CD4-positive, alpha-beta T cell treated with Interleukin-1 beta for 1 hour (primary cell): Measurements from ENCODE around the gene RGS19.

Experiments
- DNase-seq, 2 donors: peaks; one replicate each; pipeline ENCODE4 v3.0.0-alpha.2; 2020 to 2022

RGS19 gene

DNA sequence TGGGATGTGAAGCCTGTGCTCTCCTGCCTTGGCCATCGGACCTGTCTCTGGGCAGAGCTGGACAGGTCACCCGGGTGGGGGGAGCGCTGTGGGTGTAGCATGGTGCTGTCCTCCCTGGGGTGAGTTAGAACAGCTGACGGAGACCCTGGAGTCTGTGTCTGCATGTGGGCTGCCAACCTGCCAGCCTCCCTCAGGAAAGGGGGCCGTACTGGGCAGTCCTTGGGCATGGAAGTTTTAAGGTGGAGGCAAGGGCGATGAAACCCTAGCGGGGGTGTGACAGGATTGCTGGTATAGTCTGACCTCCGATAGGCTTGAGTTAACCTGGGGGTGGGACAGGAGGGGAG lies 32.3 kb downstream of the RGS19 start:
- DNase-seq, result no peak

DNA sequence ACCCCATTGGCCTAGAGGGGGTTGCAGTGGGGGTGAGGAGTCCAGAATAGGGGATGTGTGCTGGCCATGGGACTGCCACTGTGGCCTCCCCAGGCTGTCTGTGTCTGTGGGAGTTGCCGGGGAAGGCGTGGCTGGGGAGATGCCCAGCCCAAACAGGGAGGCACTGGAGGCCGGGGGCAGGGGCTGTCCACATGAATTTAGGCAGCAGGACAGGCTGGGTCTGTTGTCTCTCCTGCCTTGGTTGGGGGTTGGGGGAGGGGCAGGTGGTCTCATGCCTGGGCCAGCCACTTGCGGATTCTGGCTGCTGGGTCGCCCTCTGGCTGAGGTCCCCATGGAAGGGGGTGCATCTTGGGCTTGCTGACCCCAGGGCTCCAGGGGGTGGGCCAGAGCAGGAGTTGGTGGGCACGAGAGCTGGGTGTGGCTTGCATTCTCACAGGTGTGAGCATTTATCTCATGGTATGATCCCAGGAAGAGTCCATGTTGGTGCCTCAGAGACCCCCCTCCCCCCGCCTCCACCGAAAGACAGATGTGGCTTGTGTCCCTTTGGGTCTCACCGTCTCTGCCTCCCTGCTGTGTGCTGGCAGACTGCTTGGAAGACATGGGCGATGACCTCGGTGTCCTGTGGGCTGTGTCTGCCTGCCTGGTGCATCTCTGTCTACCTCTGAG lies 33.8 kb downstream of the RGS19 start:
- DNase-seq, result no peak

DNA sequence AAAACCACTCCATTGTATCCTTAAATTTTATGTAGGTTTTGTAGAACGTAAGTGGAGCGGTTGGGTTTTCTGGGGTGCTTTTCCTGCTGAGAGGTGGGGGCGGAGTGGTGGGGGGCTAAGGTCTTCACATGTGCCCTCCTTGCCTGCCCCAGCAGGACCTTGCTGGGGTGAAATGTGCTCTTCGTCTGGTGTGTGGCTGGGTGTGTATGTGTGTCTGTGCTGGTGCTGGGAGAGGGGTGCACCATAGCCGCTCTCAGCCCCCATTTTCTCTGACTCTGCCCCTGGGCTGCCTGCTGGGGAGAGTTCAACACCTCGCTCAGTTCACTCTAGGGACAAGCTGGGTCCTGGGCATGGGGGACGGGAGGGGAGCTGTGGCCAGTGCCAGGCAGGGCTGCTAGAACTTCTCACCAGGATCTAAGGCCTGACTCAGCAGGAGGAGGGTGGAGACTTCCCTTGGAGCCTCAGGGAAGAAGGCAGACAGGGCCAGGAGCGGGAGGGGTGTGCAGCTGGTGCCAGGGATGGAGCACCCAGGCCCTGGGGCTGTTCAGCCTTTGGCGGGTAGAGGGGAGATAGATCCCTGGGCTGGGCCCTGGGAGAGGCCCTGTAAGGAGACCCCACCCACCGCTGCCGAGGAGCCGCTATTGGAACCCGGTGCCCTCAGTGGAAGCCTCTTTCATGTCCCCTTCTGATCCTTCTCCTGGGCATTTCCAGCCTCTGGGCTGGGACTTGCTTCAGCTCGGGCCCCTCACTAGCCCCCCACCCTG lies 34.7 kb downstream of the RGS19 start:
- DNase-seq, result no peak

DNA sequence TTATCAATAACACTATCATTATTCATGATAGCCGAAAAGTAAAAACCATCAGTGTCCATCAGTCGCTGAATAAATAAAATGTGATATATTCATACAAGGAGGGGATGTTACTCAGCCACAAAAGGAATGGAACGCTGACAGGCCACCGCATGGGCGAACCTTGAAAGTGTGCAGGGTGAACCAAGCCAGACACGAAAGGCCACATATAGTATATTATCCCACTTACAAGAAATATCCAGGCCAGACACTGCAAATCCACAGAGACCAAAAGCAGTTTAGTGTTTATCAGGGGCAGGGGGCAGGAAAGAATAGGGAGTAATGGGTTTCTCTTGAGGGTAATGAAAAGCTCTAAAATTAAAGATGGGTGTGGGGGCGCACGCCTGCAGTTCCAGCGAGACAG lies 35.5 kb downstream of the RGS19 start:
- DNase-seq, result no peak

DNA sequence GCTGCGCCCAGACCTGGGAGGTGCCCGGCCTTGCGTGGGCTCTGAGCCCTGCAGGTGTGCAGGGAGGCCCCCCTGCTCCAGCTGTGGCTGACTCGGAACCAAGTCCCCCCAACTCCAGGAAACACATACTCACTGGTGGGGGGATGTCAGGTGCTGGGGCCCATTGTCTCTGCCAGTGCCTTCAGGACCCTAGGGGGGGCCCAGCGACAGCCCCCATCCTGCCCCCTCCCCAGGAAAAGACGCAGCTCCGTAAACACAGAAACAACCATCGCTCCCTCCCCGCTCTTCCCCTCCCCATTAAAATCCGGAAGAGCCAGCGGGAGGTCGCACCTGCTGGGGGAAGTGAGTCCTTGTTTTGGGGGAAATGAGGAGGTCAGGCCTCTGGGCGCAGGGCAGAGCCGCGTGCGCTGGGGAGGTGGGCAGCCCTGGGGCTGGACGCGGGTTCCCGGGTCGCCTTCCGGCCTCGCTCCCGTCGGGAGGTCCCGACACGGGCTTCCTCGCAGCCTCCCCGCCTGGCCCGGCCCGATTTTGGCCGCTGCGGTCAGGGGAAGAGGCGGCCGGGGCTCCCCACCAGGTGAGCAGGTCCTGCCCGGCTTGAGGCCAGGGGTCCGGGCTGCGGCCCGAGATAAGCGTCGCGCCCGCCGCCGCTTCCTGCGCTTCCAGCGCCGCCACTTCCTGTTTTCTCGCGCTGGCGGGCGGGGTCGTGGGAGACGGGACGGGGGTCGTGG lies 37.1 kb downstream of the RGS19 start:
- no peak for DNase-seq

DNA sequence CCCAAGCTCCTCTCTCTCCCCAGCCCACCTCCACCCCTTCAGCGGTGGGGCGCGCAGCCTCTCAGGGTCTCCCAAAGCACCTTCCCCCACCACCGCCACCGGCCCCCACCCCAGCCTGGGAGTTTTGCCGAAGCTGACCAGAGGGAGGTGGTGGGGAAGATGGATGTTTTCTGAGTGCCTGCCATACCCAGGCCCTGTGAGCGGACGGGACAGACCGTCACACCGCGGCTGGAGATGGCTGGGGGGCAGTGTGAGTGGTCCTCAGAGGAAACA lies 37.6 kb downstream of the RGS19 start:
- no peak for DNase-seq

DNA sequence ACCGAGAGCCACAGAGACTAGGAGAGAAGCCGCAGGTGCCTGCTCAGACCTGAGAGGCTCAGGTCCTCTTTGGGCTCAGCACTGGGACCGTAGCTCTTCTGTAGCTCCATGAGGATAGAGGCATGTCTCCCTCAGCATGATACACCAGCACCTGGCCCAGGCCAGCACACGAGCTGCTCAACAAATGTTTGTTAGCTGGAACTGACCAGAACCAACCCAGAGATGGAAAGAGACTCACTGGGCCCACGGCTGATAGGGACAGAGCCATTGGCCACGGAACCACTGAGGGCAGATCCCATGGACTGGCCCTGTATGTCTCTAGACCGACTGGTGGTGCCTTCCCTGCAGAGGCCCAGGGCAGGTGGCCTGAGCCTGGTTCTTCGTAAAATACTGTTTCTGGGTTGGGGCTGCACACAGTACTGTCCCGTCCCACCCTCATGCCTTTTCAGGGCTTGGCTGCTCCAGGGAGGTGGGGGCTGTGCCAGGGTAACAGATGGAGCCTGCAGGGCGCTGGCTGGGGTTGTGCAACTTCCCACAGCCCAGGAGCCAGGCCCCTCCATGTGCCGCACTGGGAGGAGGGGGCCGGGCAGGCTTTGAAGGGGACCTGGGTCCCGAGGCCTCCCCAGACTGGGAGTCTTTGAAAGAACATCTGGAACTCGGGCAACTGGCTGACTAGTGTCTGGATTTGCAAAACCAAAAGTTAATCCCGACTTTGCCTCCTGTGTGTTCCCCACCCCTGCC lies 38.1 kb downstream of the RGS19 start:
- DNase-seq, result no peak

DNA sequence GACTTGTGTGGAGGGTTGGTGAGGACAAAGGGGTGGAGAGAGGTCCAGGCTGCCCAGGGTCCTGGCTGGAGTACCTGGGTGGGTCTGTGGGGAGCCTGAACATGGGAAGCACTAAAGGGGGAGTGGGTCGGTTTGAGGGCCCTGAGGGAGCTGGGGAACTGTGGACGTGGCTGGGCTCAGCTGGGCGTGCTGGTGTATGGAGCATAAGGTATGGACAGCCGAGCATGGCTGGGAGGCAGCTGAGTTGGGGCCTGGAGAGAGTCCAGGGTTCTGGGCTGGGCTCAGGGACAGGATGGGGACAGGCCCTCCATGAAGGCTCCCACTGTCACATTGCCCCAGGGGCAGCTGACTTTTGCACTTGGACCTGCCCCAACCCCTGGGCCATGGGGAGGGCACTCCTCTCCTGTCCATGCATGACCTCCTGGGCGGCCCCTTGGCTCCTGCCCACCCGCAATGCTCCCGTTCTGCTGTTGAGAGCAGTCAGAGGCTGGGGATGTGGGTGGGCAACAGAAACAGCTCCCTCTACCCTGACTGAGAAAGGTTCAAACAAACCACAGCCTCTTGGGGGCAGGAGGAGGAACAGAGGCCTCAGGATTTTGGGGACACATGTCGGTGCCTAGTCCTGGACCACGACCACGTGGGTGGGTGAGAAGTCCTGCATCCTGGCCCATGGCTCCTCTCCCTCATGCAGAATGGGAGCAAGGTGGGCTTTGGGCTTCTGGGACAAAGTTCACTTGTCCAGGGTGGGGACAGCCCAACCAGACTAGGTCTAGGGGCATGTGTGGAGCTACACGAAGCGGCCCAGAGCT lies 38.9 kb downstream of the RGS19 start:
- DNase-seq, result no peak

DNA sequence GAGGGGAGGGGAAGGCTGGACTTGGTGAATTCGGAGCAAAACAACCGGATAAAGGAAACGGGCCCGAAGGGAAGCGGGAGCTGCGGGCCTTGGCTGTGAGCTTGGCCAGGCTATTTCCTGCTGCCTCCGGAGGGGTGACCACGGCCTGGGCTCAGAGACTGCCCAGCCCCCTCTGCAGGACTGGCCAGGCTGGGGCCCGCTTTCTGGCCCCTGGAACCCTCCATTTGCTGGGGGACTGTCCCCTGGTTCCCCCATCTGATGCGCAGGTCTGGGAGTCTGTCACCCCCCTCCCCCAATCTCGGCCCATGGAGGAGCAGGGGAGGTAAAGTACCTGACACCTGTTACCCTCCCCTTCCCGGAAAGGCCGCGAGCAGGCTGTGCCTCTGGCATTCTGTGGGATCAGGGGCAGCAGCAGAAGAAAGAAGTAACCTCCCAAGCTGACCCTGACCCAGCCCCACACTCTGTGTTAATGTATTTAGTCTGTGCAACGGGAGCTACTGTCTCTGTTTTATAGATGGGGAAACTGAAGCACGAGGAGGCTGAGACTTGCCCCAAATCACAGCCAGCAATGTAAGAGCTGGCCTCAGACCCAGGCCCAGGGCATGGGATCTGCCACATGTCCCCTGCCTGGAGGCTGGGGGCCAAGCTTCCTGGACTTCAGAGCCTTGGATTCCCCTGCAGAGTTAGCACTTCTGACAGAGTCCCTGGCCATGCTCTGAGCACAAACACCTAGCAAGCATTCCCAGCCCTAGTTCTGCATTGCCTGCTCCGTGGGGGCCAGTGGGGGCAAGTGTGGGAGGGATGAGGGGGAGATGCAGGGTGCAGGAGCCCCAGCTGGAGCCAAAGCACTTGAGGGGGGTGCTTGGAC lies 39.8 kb downstream of the RGS19 start:
- no peak for DNase-seq

DNA sequence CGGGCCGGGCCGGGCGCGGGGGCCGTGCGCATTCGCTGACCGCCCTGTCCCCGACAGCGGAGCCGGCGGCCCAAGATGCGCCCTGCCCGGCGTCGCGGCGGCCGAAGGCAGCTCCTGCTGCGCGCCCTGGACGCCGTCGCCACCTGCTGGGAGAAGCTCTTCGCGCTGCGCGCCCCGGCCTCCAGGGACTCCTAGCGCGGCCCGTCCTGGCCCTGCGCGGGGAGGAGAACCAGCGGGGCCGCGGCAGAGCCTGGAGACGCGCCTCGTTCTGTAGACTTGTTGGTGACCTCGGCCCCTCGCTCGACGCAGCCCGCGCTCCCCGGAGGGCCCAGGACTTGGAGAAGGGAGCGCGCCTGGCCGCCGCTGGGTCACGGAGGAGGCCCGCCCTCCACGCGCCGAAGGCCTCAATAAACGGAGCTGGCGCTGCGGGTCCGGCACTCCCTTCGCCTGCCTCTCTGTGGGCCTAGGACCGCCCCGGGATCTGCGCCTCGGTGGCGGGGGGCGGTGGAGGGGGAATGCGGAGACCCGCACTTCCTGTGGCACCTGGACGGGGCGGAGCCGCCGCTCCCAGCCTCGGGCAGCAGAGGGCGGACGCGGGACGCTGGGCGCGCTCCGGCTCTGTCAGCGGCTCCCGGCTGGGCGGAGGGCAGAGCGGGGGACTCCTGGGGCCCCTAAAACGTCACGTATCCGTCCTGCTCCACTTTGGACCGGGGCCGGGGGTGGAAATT lies 40.6 kb downstream of the RGS19 start:
- DNase-seq, result peak; percentile 75 to 79

DNA sequence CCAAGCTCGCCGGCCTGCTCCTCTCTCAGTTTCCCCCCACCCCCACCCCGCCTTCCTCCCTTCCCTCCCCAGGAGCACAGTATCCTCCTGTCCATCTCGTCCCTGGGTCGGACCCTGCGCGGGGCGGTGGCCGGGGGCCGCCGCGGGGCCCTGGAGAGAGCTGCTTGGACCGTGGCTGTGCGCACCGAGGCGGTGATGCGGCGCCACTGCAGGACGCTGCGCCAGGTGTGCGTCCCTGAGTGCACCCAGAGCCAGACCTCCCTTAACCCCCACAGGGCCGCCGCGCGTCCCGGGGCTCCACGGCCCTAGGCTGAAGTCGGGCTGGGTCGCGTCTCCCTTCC lies 41.1 kb downstream of the RGS19 start:
- DNase-seq, result no peak

DNA sequence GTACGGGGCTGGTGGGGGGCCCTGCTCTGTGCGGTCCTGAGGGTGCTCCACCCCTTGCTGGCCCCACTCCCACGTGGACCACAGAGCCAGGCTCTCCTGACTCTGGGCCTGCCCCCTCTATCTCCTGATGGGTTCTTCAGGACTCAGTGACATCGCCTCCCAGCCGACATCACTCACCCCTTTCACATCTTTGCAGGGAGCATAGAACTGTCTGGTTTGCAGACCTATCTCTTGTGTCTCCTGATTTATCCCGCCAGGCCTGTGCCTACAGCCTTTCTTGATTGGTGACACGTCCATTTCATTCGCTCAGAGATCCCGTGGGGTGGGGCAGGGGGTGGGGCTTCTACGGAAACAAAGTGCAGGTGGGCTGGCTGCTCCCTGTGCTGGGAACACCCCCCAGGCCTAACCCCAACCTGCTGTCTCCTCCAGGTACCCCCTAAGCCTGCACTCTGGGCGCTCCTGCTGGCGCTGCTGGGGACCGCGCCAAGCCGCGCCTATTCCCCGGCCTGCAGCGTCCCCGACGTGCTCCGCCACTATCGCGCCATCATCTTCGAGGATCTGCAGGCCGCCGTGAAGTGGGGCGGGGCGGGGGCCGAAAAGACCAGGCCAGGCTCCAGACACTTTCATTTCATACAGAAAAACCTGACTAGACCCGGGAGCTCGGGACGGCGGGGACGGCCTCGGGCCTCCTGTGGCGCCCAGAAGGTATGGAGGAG lies 41.7 kb downstream of the RGS19 start:
- DNase-seq, result no peak

DNA sequence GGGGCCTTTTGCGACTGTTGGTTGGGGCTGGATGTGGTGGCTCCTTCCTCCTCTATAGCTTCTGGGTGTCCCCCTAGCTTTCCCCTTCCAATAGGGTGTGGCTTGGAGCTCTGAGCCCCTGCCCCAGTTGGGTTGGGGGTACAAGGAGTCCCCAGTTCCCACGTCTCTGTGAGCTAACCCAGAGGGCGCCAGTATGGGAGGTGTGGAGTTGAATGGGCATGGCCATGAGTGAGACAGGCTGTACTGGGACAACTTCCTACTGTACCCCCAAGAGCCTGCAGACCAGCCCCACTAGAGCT lies 42.2 kb downstream of the RGS19 start:
- DNase-seq, result no peak

DNA sequence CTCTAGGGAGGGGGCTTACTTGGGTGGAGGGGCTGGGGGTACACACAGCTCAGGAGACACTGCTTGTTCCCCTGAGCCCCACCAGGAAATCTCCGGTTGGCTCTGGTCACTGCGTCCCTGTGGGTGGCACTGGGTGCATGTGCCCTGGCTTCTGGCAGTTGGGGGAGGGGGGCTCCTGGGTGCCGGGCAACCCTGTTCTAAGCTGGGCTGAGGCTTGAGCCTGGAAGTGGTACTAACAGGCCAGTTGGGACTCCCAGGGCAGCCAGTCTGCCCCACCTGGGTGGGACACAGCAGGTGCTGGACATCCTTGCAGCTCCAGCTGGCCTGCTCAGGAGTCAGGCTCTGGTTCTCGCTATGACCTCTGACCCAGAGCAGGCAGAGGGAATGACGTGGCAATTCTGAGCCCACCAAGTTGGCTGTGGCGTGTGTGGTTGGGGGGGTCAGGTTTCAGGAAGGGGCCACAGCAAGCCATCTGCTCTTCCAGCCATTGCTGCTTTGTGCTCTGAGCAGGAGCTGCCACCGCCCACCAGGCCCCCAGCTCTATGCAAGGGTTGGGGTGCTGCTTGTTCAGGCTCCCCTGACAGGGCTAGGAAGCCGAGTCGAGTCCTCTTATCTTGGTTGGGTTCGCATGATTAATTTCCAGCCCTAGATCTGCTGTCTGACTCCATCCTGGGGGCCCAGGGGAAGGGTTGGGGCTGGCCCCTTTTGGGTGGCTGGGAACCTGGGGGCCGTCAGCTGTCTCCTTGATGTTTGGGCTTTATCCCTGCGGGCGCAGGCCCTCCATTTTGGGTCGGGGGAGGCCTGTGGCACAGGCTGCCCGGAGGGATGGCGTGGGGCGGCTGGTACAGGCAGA lies 42.7 kb downstream of the RGS19 start:
- no peak for DNase-seq

DNA sequence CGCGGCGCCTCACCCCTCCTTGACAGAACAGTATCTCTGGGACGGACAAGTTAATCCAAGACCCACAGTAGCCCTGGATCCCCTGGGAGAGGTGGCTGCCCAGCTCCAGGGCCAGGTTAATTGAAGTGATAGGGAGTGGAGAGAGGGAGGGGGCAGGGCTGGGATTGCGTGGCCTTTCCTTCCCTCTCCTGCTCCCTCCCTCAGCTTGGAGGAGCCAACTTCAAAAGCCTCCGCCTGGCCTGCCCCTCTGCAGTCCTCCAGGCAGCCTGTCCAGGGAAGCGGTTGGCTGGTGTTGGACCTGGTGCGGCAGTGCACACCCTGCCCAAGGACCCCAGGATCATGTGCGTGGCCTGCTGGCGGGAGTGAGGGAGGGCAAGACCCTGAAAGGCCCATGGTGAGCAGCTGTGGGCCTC lies 43.4 kb downstream of the RGS19 start, which contains the start of gene C20orf204:
TSS of gene C20orf204 (plus strand) at position 250 of the 413 bp plus-strand sequence. CDS start at position 392, 142 bp downstream.
- DNase-seq, result no peak

DNA sequence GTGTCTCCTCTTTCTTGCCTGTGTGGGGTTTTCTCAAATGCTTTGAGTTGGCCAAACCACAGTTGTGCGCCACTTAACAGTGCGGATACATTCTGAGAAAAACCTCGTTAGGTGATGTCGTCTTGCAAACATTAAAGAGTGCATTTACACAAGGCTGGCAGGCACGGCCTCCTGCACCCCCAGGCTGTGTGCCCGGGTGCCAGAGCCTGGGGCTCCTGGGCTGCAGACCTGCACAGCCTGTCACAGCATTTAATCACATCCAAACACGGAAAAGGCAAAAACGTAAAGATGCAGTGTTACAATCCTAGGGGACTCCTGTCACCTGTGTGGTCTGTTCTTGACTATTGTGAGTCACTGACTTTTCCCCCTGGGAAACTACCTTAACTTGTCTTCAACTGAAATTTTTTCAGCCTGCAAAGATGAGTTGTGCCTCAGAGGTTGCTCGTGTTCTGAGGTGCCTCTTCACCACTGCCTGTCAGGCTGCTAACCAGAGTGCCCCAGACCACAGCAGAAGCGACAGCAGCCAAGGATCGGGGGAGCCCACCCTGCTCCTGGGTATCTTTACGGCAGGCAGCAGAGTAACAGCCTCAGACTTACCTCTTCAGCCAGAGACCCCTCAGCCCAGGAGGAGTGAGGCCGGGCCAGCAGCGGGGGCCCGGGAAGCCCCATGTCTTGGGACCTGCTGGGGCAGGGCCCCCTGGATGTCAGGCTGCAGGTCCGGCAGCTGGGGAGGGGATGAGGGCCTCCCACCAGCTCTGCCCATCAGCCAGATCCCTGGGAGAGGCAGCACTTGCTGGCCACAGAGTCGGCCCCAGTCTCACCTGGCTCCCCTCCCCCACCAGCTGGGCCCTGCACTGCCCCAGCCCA lies 44.0 kb downstream of the RGS19 start:
- peak in 1 of 2 donors; percentile 36 for DNase-seq

DNA sequence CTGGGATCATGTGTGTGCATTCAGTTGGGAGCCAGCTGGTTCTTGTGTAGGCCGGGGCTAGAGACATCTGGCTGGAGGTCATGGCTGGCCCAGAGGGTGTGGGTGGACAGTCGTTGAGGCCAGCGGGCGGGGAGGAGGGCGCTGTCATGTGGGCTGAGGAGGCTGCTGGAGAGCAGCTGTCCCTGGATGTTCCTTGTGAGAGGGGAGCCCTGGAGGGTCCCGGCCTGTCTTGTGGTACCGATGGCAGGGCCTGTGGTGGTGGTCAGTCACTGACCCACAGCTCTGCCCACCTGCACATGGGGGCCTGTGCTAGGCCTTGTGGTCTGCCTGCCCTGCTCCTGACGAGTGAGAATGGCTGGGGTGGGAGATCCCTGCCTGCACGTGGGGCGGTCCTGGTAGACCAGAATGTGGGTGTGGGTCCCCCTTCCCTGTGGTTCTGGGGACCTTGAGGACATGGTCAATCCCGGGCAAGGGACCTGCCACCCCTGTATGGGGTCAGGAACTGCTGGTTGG lies 45.3 kb downstream of the RGS19 start:
- DNase-seq, result no peak
